IPS-18c (cell line): ENCODE measurements around the gene TBC1D22A.

ENCODE experiments used
- H3K4me3 ChIP-seq: 2 replicates; pipeline ENCODE4 v1.7.0; 2013; ENCODE audit warnings: low read depth, mild to moderate bottlenecking, low read length, moderate library complexity; ENCODE audit not compliant: insufficient read depth
- H3K9me3 ChIP-seq: one replicate; pipeline ENCODE4 v1.6.1; 2013; ENCODE audit warnings: mild to moderate bottlenecking, low read length, moderate library complexity; ENCODE audit not compliant: control insufficient read depth, insufficient read depth

Gene TBC1D22A

GRCh38 chr22:46797355-46797754 lies 34.9 kb downstream of the TBC1D22A start:
- no peaks in the 10 kb centered on the region for H3K9me3 ChIP-seq
- H3K4me3 ChIP-seq, result no peak overlapping the region

DNA sequence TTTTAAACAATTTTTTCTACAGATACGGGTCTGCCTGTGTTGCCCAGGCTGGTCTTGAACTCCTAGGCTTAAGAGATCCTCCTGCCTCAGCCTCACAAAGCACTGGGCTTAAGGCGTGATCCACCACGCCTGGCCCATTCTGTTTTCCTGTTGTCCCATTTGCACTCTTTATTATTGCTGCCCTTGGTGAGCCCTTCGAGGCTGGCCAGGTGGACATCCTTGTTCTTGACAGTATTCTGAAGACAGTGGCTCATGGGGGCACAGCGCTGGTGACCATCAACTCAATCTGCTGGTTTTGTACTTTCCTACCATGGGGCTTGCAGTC lies 35.6 kb downstream of the TBC1D22A start:
- Histone ChIP-seq H3K4me3 (no peak overlapping the region), H3K9me3 (no peaks in the 10 kb centered on the region)

DNA sequence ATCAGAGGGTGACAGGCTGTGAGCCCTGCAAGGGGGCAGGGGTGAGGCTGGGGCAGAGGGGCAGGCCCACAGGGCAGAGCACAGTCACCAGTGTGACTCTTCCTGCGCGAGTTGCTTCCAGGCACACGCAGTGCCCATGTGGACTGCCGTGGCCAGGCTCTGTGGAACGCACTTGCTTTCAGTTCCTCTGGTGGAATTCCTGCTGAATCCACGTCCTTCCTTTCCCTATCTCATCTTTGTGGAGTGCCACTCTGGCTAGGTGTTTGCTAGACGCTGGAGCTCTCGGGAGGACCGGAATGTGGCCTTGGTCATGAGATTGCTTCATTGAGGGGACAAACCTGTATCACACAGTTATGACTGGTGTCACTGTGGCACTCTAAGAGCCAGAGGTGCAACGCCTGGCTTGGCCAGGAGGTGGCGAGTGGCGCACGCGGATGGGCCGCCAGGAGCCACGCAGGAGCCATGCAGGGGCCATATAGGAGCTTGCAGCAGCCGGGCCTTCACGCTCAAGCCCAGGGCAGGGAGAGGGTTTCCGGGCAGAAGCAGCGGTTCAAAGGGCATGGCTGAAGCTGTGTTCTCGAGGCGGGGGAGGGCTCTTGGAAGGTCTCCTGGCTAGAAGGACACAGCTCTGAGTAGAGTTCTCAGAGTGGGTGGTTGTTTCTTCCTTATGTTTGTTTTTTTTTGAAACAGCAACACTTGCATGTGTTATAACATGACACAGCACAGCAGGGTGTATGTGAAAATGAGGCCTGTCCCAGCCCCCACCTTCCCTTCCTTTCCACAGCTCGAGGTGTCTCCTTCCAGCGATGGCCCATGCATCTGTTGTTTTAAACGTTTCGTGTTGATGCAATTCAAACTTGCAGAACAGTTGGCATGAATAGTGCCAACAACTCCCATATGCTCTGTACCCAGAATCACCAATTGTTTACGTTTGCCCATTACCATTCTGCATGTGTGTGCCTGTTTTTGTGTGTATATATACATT lies 36.2 kb downstream of the TBC1D22A start:
- H3K9me3 ChIP-seq, result no peaks in the 10 kb centered on the region

DNA sequence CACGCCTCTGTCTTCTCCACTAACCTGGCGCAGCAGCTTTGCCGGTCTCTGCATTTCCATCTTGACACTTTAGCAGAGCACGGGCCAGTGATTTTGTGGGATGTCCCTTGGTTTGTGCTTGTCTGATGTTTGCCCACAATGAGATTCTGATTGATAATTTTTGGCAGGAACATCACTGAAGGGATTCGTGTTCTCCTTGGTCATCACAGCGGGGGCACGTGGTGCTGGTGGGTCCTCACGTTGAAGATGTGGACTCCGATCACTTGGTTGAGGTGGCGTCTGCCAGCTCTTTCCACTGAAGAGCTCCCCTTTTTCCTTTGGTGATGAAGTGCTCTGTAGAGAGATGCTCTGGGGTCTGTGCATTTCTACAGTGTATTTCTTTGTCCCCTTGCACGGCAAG lies 37.2 kb downstream of the TBC1D22A start:
- Histone ChIP-seq H3K4me3 (no peak overlapping the region), H3K9me3 (no peaks in the 10 kb centered on the region)

More for the DNA sequence above, 36.2 kb downstream of the TBC1D22A start:
- H3K4me3 ChIP-seq, result no peak overlapping the region

DNA sequence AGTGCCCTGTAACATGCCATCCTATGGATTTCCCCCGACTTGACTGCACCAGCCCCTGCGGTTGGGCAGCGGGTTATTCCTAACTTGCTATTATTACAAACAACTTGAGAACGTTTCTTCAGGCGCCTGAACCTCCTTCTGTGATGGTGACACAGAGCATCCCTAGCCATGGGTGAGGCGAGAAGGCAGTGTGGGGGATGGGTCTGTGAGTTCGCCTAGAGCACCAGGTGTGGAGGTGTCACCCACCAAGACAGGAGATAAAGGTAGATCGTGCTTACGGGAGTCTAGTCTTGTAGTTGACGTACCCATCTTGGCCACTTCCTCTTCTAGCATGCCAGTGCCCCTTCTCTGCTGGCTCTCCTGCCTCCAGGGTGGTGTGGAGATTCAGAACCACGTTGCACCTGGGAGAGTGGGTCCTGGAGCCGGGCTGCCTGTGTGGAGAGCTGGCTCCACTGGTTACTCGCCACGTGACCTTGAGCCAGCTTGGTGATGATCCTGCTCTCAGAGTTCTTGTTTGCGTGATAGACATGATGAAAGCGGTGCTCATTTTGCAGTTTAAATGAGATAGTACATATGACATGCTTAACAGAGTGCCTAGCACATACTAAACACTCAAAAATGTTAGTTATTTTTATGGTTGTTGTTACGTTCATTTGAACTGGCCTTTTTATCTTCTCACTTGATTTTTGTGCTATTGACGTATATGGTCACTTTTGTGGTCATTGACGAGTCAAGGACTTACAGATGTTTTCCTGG lies 37.8 kb downstream of the TBC1D22A start:
- H3K9me3 ChIP-seq, result no peaks in the 10 kb centered on the region
- no peak overlapping the region for H3K4me3 ChIP-seq

DNA sequence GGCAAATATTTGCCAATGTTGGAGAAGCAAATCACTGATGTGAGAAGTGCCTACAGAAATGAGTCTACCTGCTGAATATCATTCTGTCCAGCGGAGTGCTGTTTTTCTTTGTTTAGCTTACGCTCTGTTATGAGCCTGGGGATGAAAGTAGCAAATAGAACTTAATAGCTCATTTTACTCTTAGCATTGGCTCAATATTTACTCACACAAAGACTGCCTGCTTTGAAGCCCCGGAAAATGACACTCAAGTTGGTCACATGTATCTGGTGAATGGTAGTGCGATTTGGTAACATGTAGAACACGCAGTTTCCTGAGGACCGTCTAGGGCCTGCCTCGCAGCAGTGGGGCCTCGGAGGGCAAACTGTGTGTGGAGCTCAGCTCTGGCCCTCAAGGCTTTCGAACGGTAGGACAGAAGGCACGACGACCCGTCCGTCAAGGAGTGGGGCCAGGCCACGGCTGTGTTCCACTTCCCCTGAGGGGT lies 38.9 kb downstream of the TBC1D22A start:
- H3K9me3 ChIP-seq, result no peaks in the 10 kb centered on the region
- no peak overlapping the region for H3K4me3 ChIP-seq

DNA sequence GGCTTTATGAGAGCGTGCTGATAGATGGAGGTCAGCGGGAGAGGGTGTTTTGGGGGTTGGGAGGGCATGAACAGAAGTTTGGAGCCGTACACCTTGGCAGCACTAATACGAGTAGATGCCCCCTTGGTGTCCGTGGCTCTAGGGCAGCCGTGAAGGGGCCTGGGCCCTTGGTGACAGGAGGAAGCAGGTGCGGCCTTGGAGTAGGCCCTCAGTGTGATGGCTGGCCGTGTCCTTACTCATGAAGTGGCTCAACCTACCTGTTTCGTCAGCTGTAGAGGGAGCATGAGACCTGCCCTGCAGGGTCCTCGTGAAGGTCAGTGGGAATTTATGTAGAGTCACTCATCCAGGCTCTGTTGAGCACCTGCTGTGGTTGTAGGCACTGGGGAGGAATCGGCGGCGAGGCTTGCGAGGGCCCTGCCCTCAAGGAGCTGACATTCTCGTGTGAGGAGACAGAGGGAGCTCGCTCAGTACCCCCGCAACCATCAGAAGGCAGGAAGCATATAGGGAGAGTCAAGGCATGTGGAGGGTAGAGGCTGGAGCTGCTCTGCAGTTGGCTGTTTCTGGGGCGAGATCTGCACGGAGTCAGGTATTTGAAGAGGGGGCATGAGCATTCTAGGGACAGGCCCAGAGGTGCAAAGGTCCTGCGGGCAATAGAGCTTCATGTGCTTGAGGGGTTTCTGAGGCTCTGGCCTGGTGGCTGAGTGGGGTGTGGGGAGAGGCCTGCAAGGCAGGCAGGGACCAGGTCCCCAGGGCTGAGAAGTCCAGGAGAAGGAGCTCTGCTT lies 39.6 kb downstream of the TBC1D22A start:
- no peak overlapping the region for H3K4me3 ChIP-seq
- no peaks in the 10 kb centered on the region for H3K9me3 ChIP-seq

- no peaks in the 10 kb centered on the region for H3K9me3 ChIP-seq
Observed at GRCh38 chr22:46802608-46803027, 40.2 kb downstream of the TBC1D22A start.

GRCh38 chr22:46803031-46803880 lies 40.8 kb downstream of the TBC1D22A start:
- H3K9me3 ChIP-seq, result no peaks in the 10 kb centered on the region
- H3K4me3 ChIP-seq, result no peak overlapping the region; the same call in 1 of the 2 replicates

More at GRCh38 chr22:46802608-46803027, 40.2 kb downstream of the TBC1D22A start:
- no peak overlapping the region for H3K4me3 ChIP-seq

- Histone ChIP-seq H3K9me3 (peaks cover under 1% of the 10 kb centered on the region), H3K4me3 (no peak overlapping the region)
Observed at GRCh38 chr22:46803936-46804335, 41.5 kb downstream of the TBC1D22A start.

- H3K4me3 ChIP-seq, result no peak overlapping the region
- H3K9me3 ChIP-seq, result peaks cover 3% of the 10 kb centered on the region
Observed at GRCh38 chr22:46806794-46807193, 44.3 kb downstream of the TBC1D22A start.

- no peak overlapping the region for H3K4me3 ChIP-seq
- H3K9me3 ChIP-seq, result peaks cover 3% of the 10 kb centered on the region
Observed at GRCh38 chr22:46807458-46807857, 45.0 kb downstream of the TBC1D22A start.

GRCh38 chr22:46809153-46809885 lies 46.9 kb downstream of the TBC1D22A start:
- Histone ChIP-seq H3K9me3 (peaks cover 5% of the 10 kb centered on the region), H3K4me3 (no peak overlapping the region)

DNA sequence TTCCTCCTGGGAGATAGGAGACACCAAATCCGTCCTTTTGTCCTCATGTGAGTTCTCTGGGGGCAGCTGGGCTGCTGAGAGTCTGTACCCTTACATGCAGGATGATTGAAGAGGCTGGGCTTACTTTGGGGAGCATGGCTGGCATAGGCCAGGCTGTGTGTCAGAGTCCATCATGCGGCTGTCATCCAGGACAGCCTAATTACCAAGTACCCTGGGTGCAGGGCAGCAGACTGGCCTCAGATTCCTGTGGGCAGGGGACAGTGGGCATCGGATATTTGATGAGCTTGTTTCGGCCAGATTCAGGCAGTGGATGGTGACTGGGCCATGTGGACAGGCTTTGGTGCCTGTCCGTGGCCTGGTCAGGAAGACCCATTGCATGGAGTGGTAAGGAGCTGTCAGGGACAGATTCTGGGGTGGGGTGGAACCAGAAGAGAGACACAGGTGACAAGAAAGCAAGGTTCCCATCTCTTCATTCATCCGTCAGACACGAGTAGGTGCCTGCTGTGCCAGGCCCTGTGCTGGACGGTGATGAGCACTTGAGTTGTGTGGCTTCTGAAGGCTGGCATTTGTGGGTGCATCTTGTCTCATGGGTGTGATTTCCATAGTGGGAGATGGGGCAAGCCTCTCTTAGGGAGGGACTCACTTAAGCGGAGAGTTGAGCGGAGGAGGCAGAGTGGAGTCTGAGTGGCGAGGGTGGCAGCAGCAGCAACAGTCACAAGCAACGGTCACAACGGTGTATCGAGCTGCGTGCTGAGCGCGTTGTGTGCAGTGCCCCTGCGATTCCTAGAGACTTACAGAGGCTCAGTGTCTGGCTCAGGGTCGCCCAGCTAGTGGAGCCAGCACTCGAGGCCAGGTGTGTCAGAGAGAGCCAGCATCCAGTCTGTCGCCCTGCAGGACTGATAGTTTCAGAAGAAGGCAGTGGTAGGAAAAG lies 48.7 kb downstream of the TBC1D22A start:
- Histone ChIP-seq H3K9me3 (peaks cover 7% of the 10 kb centered on the region), H3K4me3 (no peak overlapping the region)

DNA sequence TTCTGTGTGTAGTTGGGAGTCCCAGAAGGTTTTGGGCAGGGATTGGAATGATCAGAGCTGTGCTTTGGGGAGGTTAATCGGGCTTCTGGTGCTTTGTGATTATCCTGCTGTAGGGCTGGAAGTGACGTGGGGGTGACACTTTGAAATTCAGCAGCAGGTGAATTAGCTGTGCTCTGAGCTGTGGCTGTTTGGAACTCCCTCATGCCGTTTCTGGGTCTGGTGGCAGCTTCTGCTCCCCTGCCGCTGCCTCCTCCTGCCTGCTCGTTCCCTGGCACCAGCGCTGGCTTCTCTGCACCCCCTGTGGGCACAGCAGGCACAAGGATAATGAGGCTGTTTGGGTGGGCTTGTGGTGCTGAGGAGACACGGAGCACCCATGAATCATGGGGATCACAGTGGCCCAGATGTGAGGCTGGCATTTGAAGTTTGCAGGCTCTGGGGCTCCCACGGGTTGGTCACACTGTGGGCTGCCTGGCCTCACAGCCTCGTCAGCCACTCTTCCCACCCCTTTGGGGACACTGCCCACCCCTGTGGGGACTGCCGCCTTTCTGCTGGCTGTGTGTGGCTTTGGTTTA lies 49.7 kb downstream of the TBC1D22A start:
- Histone ChIP-seq H3K4me3 (no peak overlapping the region), H3K9me3 (peaks cover 7% of the 10 kb centered on the region)
